Measurements from ENCODE around the gene MRPL53.

DNA sequence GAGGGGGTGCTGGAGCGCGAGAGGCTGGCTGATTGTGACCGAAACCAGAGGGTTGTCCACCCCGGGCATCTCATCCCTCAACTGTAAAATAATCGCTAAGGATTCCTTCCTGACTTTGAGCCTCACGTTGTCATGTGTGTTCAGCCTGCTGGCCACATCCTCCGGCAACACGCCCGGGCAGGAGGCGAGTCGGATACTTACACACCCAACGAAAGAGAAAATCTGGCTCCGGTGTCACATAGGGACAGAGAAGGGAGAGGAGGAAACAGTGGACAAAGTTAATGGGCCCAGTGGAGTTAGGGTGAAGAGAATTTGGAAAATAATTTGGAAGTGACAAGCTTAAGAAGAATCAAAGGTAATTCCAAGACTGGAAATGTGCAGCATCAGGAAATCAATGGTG, 44.2 kb upstream of the MRPL53 start:
- TF ChIP-seq POLR2AphosphoS5 (IDR thresholded peaks at IDR 0.05; ENCODE audit: low read depth, low read length) (no peak), REST (IDR thresholded peaks at IDR 0.05; ENCODE audit: insufficient read depth in 1 of 2, low read depth in 2 of 2, low read length in 2 of 2) (no peak), TAF1 (IDR thresholded peaks at IDR 0.05; ENCODE audit: borderline replicate concordance, insufficient read depth, low read length) (no peak)
